ENCODE results near the gene USP36.

GRCh38 chr17:78771758-78772382, 68.7 kb downstream of the USP36 start:
- no peak for TF ChIP-seq CTCF (IDR thresholded peaks at IDR 0.05; ENCODE audit: low read length)
- no peak for TF ChIP-seq EZH2phosphoT487 (IDR thresholded peaks at IDR 0.05; ENCODE audit: low read length)
